ENCODE measurements around the gene CYB561D2.

Gene CYB561D2

DNA sequence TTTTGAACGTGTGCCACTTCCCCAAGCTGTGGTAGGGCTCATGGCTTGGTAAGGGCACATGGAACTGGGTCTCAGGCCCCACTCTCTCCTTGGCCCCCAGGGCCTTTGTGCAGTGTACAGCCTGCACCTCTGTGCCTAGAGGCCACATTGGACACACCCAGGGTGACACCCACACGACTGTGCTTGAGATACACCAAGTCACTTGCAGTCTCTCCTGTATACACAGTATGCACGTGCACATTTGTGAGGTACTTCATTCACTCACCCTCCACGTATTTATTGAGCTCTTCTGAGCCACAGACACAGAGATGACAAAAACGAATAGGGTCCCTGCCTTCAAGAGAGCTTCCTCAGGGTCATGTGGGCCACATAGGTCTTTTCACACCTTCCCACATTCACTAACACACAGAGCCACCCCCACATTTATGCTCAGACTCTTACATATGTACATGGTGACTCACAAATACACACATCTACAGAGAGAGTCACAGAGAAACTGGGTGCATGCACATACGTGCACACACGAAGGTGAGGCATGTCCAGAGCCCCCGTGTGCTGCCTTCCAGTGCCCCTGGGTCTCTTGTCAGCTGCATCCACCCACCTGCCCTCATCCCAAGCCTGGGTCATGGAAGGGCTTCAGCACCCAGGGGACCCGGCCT lies 18.5 kb downstream of the CYB561D2 start:
- DNase-seq: no peak

DNA sequence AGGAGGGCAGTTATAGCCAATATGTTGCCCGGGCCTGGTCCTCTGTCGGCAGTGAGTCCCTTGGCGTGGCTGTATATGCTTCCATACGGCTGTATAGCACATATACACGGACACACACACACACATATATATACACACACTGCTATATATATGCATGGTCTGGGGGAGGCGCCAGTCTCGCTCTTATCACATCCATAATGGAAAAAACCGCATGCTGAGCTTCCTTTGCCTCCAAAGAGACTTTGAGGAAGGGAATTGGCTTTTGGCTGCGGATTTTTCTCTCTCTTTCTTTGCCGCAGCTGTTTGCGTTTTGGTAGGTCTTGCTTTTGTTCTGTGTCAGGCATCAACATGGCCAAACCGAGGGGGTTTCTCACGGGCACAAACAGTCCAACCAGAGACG lies 19.9 kb downstream of the CYB561D2 start:
- no peak for DNase-seq

DNA sequence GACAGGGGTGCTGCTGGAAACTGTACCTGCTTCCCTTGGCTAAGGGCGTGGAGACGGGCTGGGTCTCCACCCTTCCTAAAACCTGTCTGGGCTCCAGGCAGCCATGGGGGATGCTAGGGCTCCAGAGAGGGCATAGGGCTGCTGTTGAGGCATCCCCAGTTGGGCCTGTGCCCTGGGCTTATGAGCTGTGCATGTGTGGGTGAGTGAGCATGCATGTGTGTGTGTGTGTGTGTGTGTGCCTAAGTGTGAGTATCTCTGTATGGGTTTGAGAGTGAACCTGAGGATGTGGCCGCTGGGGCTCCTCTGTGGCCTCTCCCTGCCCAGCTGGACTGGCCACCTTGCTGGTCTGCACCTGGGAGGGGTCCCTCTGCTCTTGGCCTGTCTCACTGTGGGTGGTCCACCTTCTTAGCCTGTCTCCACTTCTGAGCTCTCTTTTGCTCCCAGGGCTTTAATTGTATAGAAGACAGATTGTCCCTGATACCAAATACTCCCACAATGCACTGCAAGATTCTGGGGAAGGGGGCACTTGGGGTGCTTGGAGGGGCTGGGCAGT lies 20.5 kb downstream of the CYB561D2 start:
- DNase-seq: no peak

DNA sequence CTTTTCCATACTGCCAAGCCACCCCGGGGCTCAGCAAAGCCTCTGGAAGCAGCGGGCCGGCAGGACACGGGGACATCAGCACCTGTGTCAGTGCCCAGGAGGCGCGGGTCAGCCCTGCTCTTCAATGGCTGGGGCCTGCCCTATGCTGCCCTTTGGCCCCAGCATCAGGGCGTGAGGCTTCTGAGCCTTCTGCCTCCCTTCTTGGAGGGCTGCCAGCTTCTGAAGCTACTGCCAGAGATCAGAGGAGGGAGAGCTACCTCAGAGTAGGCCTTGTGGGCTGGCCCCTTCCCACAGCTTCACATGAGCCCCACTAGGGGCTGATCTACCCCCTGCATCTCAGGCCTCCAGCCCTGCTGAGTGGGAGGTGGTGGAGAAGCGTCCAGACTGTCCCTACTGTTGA lies 21.7 kb downstream of the CYB561D2 start:
- no peak for DNase-seq

DNA sequence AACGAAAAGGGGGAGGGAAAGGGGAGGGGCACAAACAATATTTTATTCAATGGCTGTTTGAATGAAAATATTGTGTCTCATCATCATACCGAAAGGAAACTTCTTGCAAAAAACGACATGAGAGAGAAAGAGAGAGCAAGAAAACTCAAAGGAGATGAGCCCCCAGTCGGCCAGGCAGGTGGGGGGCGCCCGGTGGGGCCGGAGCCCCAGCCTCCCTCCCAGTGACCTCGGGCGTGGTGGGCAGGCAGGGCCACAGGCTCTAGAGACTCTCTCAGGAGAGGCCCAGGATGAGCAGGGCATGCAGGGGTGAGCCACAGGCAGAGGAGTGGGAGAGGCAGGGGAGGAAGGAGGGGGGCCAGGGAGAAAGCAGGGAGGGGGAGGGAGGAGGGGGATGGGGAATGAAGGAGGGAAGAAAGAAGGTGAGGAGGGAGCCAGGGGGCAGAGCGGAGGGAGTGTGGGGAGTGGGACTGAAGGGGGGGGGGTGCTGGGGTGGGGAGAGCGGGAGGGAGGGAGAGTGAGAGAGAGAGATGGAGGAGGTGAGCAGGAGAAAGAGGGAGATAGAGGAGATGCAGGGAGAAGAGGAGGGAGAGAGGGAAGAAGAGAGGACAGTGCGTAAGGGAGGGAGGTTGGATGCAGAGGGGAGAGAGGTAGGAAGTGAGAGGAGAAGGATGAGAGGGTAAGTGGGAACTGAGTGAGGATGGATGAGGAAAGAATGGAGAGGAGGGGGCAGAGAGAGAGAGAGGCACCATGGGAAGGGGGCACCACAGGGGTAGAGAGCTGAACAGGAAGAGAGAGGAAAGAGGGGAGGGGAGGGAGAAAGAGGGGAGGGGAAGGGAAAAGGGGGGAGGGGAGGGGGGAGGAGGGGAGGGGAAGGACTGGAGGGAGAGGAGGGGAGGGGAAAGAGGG lies 22.7 kb downstream of the CYB561D2 start:
- DNase-seq: no peak

DNA sequence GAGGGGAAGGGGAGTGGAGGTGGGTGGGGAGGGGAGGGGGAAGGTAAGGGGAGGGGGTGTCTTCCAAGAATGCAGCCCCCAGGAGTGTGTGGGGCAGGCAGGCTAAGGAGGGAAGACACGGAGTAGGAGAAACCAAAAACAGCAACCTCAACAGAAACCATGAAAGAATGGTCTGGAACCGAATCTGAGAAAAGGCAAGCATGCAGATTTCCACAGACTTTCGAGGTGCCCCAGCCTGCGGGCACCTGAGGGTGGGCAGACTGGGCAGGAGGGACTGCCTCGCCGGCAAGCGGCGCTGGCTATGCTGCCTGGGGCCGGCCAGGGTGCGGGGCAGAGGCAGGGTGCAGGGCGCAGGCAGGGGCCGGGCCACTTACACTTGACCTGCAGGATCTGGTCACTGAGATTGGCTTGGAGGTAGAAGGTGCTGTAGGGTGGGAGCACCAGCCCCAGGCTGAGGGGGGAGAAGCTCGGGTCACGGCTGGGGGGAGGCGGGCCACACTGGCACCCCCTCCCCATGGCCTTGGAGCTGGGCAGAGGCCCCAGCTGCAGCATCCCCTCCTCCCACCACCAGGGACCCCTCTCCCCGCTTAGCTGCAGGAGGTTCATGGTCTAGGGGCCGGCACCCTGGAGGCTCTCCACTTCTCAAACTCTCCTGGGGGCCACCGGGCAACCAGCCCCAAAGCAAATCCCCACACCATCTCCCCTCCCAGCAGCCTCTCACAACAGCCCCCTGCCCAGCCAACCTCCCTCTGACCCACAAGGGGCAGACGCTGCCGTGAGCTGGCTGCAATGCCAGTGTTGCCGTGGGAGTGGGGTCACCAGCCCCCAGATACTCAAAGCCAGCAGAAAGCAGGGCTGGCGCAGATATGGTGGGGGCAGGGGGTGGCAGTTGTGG lies 23.9 kb downstream of the CYB561D2 start:
- no peak for DNase-seq

DNA sequence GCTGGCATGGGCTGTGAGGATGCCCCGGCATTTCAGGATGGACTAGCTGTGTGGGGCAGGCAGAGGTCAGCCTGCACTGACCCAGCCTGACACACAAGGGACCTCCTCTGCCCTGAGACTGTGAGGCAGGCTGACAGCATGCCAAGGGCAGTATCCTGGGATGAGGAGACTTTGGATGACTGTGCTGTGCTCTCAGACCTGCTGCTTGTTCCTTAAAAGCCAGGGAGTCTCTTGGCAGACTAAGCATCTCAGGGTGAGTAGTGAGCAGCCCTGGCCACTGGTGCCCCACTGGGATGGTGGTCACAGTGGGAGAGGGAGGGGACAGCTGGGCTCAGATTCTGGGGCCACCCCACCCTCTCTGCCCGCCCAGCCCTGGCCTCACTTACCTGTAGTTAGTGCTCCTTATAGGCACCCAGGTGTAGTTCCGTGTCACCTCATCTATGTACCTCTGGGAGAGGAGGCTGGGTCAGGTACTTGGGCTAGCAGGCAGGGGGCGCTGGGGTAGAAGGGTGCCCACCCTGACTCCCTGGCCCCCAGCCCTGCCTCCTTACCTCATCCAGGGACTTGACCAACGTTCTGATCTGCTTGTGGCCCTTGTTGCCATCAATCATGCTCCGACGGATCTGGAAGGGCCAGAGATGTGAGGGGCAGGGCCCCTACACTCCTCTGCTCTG lies 24.7 kb downstream of the CYB561D2 start:
- DNase-seq: no peak

DNA sequence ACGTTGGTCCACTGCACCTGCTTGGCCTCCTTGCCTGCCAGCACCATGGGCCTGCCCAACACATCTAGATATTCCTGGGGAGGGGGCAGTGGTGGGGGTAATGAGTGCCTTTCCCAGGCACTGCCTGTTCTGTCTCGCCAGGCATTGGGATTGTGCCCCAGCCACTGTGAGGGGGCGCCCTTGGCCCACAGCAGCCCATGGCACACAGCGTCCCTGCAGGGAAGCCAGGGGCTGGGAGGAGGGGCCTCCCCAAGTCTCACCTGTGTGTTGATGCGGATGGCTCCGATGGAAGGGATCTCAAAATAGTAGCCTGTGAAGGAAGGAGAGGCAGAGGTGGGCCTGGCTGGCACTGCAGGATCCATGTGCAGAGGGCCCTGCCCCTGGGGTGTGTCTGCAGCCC lies 27.4 kb downstream of the CYB561D2 start:
- no peak for DNase-seq

DNA sequence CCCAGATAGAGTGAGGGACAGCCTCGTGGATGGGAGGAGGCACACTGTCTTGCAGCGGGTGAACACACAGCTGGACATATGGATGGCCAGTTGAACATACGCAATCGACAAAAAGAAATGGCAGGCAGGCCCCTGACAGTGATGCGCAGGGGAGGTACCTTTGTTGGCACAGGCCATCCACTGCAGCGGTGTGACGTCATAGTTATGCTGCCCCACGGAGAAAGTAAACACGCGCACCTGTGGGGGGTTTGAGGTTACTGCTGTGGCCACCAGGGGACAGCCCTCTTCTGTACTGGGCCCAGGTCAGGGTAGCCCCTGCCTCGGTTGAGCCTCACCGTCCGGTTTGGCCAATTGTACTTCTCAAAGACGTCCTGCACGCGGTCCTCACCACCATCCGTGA lies 28.1 kb downstream of the CYB561D2 start:
- no peak for DNase-seq

DNA sequence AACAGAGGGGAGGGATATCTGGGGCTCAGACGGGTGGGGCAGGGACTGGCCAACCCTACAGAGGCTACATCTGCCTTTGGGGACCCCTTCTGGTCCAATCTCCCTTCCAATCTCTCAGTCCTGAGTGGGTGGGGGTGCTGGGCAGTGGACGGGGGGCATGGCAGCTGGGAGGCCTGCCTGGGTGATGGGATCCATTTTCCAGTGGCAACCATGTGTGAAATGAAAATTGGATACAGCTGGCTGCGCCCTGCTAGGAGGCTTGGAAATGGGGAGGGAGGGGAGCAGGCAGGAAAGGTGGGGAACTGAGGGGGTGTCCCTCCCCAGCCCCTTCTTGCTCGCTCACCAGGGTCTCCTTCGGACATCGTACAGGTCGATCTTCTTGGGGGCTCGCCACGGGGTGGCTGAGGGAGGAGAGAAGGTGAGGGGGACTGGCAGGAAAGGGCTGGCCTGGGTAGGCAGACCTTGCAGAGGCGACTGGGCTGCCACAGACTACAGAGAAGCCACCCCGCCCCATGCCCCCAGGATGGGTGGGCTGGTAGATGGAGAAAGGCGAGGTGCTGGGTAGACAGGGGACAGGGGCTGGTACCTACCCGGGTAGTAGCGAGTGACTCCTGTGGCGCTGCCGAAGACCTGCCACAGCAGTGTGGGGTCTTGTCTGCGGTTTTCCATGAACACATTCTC lies 29.9 kb downstream of the CYB561D2 start:
- DNase-seq: no peak

DNA sequence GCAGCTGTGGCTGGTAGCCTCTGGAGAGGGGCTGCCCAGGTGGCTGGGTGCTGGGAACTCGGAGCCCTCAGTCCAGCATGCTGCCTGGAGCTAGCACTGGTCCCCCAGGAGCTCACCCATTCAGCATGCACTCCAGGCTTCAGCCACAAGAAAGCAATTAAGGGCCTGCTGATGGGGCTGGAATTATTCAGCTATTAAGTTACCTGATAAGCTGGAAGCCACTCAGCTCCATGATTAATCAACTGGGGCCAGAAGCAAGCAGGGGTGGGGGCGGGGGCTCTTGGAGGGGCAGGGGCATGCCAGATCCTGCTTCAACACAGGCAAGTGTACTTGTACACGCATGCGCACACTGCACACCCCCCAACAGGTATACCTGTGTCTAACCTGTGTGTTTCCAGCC lies 30.7 kb downstream of the CYB561D2 start:
- DNase-seq: no peak

DNA sequence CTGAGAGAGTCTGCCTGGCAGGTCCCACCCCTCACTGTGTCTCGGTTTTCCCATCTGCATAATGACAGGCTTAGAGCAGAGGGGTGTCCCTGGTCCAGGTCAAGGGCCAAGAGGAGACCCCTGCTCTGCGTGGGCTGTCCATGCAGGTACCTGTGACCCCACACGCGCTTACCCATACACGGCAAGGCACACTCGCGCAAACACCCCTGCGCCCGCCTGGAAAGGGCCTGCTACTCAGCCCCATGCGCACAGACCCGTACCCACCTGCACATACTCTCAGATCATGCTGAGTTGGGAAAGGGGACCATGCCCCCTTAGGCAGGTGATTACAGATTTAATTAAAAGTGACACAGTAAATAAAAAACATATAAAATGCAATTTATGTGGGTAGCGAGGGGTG lies 32.1 kb downstream of the CYB561D2 start:
- no peak for DNase-seq

DNA sequence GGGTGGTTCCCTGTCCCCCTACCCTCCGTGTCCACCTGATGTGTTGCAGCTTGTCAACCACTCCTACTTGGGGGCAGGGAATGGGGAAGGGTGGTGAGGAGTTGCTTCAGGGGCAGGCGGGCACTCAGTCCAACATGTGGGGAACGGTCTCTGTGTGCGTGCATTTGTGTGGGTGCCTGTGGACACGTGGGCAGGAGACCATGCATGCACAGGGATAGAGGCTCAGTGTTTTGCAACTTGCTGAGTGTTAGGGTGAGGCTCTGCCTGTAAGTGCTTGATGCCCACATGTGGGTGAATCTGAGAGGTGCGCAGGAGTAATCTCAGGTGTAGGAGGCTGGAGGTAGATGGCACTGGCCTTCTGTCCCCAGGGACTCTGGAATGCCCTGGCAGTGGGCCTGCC lies 33.1 kb downstream of the CYB561D2 start:
- no peak for DNase-seq

DNA sequence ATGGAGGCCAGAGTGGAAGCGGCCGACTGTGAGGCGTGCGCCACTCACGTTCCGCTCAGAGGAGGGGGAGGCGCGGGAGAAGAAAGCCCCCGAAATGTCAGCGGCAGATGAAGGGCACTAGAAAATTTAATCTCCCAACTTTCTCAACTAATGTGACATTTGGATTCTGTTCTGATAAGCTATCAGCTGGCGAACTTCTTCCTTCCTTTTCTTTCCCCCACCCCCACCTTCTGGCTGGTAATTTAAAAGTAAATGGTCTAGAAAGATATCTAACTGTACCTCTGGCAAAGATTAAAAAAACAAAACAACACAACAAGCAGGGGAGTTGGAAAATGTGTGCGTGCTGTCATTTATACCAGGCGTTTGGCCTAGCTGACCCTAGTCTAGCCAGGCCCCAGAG lies 35.1 kb downstream of the CYB561D2 start:
- no peak for DNase-seq

DNA sequence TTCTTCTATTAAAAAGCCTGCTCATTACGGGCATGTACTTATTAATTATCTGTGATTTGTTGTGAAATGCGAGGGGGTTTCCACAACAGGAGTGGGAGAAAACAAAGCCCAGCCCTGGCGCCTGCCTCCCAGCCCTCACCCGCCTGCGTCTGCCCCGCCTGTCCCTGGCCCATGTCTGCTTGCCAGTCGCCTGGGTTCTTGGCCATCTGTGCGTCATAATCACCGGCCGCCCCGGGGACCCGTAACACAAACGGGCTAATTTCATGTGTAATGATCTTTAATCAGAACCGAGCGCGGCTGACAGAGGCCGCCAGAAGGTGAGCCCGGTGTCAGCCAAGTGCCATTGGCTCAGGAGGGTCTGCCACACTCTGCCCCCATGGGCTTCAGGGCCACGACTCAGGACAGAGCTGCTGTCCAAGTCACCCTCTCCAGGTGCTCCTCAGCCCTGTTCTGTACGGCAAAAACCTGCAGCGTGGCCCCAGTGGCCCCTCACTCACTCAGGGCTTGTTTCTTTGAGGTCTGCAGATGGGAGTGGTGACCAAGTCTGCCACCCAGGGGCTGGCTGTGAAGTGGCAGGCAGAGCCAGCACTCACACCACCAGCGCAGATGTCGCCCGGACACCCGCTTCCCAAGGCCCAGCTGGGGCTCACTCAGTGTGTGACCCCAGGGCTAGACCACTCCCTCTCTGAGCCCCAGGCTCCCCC lies 37.5 kb downstream of the CYB561D2 start:
- DNase-seq: no peak

DNA sequence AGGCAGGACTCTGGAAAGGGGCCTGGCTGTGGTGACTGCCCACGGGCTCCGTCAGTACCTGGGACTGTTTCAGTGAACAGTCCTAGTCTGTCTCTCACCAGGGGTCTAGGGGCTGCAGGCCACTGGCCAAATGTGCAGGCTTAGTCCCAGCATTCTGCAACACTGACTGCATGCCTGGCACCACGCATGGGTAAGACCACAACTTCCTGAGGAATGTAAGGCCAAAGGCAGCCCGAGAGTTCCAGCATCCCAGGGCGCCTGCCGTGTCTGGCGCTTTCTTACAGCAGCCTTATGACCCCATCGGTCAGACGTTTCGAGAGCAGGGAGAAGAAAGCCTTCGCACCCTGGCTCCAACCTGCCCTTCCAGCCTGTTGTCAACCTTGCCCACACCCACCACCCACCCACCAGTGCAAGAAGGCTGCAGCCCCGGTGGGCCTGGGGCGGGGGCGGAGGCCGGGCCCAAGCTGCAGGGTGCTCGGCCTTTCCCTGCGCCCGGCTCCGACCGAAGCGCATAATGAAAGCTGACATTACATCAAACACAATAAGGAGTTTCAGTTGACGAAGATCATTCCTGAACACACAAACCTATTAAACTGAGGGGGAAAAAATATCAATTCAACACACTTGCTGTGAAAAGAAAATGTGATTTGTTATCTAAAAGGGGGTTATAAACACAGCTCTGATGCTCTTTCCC lies 38.2 kb downstream of the CYB561D2 start:
- DNase-seq: no peak

DNA sequence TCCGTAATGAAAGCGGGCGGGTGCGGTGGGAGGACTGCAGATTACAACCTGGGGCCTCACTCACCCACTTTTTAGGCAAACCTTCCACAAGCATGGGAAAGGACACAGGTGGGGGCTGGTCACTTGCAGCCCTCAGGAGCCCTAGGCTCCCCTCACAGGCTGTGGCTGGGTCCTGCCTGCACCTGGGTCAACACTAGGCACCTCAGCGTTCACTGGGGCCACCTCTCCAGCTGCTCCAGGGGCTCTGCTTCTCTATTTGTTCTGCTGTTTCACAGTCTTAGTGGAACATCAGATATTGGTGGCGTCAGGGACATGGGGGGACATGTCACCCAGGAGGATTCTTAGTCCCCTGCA lies 38.7 kb downstream of the CYB561D2 start:
- DNase-seq: no peak

DNA sequence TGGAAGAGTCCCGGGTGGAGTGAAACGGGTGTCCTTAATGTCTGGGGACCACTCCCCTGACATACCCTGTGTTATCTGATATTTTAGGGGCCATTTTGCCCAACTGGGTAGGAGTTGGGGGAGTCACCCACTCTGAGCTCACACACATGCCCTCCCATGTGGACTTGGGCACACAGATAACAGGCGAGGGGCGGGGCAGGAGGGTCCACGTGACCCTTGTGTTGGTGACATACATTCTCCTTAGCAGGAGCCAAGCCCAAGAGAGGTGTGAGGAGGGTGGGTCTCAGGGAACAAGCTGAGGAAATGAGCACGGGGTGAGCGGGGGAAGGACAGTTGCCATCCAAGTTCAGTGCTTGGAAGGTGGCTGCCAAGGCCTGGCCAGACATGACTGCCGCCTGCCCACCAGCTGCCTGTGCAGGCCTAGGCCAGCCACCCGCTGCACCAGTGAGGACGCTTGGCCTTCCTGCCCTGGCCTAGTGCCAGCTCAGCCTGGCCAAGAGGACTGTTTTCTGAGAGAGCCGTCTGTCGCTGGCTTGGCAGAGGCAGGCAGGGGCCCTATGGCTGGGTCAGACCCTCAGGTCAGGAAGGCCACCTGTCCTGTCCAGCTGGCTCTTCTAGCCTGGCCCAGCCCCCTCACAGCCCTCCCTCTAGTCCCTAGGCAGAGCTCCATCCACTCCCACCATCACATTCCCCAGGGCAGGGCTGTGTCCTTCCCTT lies 40.0 kb downstream of the CYB561D2 start:
- DNase-seq: no peak

DNA sequence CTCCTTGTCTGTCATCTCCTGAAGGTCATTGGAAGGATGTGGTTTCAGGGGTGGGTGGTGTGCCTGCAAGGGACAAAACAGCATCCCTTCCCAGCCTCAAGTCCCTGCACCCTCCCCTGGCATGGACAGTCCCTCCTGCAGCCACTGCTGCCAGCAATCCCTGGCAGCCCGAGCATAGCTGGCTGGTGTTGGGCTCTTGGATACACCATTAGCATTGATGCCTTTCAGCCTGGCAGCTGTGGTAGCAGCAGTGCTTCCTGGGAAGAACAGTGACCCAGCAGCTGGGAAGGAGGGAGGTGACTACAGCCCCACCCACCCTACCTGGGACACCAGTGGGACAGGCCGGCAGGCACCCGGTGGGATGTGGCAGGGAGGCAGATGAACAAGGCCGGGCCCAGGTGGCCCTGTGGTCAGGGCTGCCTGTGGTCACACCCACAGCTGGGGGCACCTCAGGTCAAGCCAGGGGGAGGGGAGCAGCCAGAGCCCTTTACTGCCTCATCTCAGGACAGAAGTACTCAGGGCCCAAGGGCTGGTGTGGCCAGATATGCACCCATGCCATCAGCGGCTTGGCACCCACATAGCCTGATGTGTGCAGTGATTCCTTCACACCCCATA lies 41.5 kb downstream of the CYB561D2 start:
- DNase-seq: no peak

DNA sequence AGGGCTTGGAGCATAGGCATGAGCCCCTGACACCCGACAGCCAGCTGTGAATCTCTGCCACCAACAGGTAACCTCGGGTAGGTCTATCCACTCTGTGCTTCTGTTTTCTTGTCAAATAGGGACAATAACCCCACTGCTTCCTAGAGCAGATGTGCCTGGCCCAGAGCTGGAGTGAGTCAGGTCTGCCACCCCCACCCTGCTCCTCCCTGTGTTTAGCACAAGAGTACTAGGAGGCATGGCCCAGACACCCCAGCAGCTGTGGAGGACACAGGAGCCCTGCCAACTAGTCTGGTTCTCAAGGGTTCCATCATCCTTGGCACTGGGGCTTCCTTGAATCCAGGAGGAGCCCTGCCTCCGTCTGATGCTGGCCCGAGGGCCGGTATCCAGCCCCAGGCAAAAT lies 42.4 kb downstream of the CYB561D2 start:
- no peak for DNase-seq

Measured in stimulated activated CD8-positive, alpha-beta memory T cell treated with anti-CD3 and anti-CD28 coated beads, Interleukin-4, amount 100 ng/mL, for 48 hours (primary cell).